GM23248 (cell line): Measurements from ENCODE around the gene PPFIBP1. TPM values are rescaled to one million over a fixed set of nuclear protein-coding genes. Genes with fewer than 3 reads are reported as not detected.

Experiments used
- DNase-seq: peaks from one replicate; pipeline ENCODE4 v3.0.0-alpha.2; 2015
- H2AFZ ChIP-seq: fragments of 200-600 bp; sonication (generic); 2 replicates; pipeline ENCODE4 v1.6.1; 2016; ENCODE audit warnings: antibody characterized with exemption
- H3F3A ChIP-seq: fragments of 200-600 bp; sonication (generic); 2 replicates; pipeline ENCODE4 v1.6.1; 2016; ENCODE audit warnings: mild to moderate bottlenecking, antibody characterized with exemption, mixed run types; ENCODE audit not compliant: insufficient read depth
- H3K27ac ChIP-seq: fragments of 200-600 bp; sonication (generic); 2 replicates; pipeline ENCODE4 v1.5.1; 2016; ENCODE audit warnings: mild to moderate bottlenecking
- H3K27me3 ChIP-seq: fragments of 200-600 bp; sonication (generic); replicated peaks from 2 replicates; pipeline ENCODE4 v1.6.1; 2016; ENCODE audit warnings: mild to moderate bottlenecking; ENCODE audit not compliant: insufficient read depth
- H3K36me3 ChIP-seq: fragments of 200-600 bp; sonication (generic); 2 replicates; pipeline ENCODE4 v1.6.1; 2016; ENCODE audit warnings: low read depth, mild to moderate bottlenecking
- H3K4me1 ChIP-seq: fragments of 200-600 bp; sonication (generic); 2 replicates; pipeline ENCODE4 v1.6.1; 2016; ENCODE audit warnings: mild to moderate bottlenecking; ENCODE audit not compliant: insufficient read depth
- H3K4me2 ChIP-seq: fragments of 200-600 bp; sonication (generic); one replicate; pipeline ENCODE4 v1.6.1; 2016; ENCODE audit warnings: mild to moderate bottlenecking; ENCODE audit not compliant: unreplicated experiment
- H3K4me3 ChIP-seq: fragments of 200-600 bp; sonication (generic); 2 replicates; pipeline ENCODE4 v1.5.1; 2016; ENCODE audit warnings: mild to moderate bottlenecking
- H3K79me2 ChIP-seq: fragments of 200-600 bp; sonication (generic); 2 replicates; pipeline ENCODE4 v1.6.1; 2016; ENCODE audit warnings: mild to moderate bottlenecking; ENCODE audit not compliant: insufficient read depth
- H3K9ac ChIP-seq: fragments of 200-600 bp; sonication (generic); 2 replicates; pipeline ENCODE4 v1.6.1; 2016; ENCODE audit warnings: mild to moderate bottlenecking
- H3K9me2 ChIP-seq: fragments of 200-600 bp; sonication (generic); 2 replicates; pipeline ENCODE4 v1.6.1; 2016; ENCODE audit warnings: mixed run types, mild to moderate bottlenecking, moderate library complexity; ENCODE audit not compliant: insufficient read depth
- H3K9me3 ChIP-seq: fragments of 200-600 bp; sonication (generic); one replicate; pipeline ENCODE4 v1.6.1; 2017; ENCODE audit warnings: low read depth
- H4K20me1 ChIP-seq: fragments of 200-600 bp; sonication (generic); 2 replicates; pipeline ENCODE4 v1.6.0; 2016; ENCODE audit not compliant: insufficient read depth
- EZH2 ChIP-seq: fragments of 200-600 bp; sonication (generic); IDR thresholded peaks from 2 replicates; pipeline ENCODE4 v1.6.1; 2018; ENCODE audit warnings: antibody characterized with exemption, mild to moderate bottlenecking; ENCODE audit not compliant: insufficient read depth, poor library complexity, severe bottlenecking
- EZH2phosphoT487 ChIP-seq: fragments of 200-600 bp; sonication (generic); IDR thresholded peaks from 2 replicates; pipeline ENCODE4 v1.6.1; 2018; ENCODE audit warnings: antibody characterized with exemption, moderate library complexity, mild to moderate bottlenecking, low read depth; ENCODE audit not compliant: insufficient read depth
- whole genome bisulfite sequencing, 2 experiments: methylation state at CpG; one replicate each; pipeline ENCODE4 v1.1.6; 2015 to 2017; ENCODE audit warnings: low lambda C conversion rate in 2 of 2, low coverage in 1 of 2; ENCODE audit errors: missing lambda C conversion rate in 2 of 2; 5-methylcytosine and 5-hydroxymethylcytosine counted together
- in situ Hi-C: fragments of 300-500 bp; cut with MboI; formaldehyde crosslinking; loops from 2 replicates; pipeline ENCODE4 v1.15.0; 2020
- polyA plus RNA-seq: library from polyadenylated mRNA; unstranded; fragments of >200 nt; fragmentation: Nextera tagmentation; extraction: Ambion mirVana; gene quantifications from 2 replicates; pipeline ENCODE4 v1.2.1, GENCODE V29; 2016
- total RNA-seq: library from RNA; depleted of rRNA; stranded (reverse); fragments of >200 nt; shearing (Covaris generic); gene quantifications from 2 replicates; pipeline ENCODE4 v1.2.3, GENCODE V29; 2014

Gene PPFIBP1
- total and polyA plus RNA-seq, 2 experiments from 2014 or later: 86.0 to 101 TPM

DNA sequence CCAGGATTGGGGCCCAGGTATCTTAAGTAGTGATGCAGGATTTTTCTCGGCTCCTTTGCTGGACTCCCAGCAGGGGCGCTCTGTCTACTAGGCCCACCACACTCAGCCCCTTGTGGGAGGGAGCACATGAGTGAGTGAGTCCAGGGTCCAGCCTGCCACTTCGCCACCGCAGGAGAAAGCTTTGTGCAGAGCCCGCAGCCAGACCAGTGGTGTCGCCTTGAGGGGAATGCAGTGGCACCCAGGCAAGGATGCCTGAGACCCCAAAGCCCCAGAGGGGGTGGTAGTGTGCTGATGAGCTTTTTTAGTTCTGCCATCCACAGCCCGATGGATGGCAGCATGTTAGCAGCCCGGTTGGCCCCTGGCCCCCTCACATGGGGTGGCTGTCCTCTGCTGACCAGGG lies 181.3 kb downstream of the PPFIBP1 start:
- Histone ChIP-seq H3K4me3 (no peak overlapping the region), H4K20me1 (no peaks in the 10 kb centered on the region), H3K4me1 (peaks cover 9% of the 10 kb centered on the region), H2AFZ (no peak overlapping the region), H3K9me3 (no peaks in the 10 kb centered on the region), H3K36me3 (no peaks in the 10 kb centered on the region), H3K9me2 (no peaks in the 10 kb centered on the region), H3K4me2 (no peak overlapping the region), H3F3A (peaks cover 43% of the 10 kb centered on the region), H3K27me3 (no peaks in the 10 kb centered on the region), H3K9ac (no peak overlapping the region), H3K79me2 (no peaks in the 10 kb centered on the region), H3K27ac (no peak overlapping the region)
- TF ChIP-seq EZH2 (no peak), EZH2phosphoT487 (no peak)
- in situ Hi-C loops: no loop called here
- WGBS, 2 experiments: 97% methylated on average over 7 to 8 of the region's 8 CpGs
- no peak for DNase-seq

DNA sequence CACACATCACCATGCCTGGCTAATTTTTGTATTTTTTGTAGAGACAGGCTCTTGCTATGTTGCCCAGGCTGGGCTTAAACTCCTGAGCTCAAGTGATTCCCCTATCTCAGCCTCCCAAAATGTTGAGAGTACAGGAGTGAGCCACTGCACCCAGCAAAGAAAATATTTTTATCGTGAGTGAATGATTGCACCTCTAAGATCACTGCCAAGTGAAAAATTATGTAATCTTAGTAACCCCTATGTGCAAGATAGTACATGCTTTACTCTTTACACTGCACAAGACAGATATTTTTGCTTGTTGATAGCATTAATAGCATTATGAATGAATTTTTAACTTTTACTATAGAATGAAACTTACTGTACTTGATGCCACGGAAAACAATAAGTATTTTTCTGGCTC lies 183.2 kb downstream of the PPFIBP1 start:
- Histone ChIP-seq H4K20me1 (no peaks in the 10 kb centered on the region; the same call in 1 of the 2 replicates), H2AFZ (no peak overlapping the region), H3K9ac (no peak overlapping the region), H3K4me1 (peaks cover 15% of the 10 kb centered on the region), H3K9me2 (no peaks in the 10 kb centered on the region), H3K36me3 (no peaks in the 10 kb centered on the region), H3K4me3 (no peak overlapping the region), H3K27ac (no peak overlapping the region), H3K9me3 (no peaks in the 10 kb centered on the region), H3K27me3 (no peaks in the 10 kb centered on the region), H3K79me2 (peaks cover 15% of the 10 kb centered on the region), H3K4me2 (no peak overlapping the region), H3F3A (peaks cover 34% of the 10 kb centered on the region)
- no peak for TF ChIP-seq EZH2
- no peak for TF ChIP-seq EZH2phosphoT487
- DNase-seq: no peak
- in situ Hi-C loops: no loop called here
- WGBS, 2 experiments: 95% methylated on average over 2 of the region's 2 CpGs

DNA sequence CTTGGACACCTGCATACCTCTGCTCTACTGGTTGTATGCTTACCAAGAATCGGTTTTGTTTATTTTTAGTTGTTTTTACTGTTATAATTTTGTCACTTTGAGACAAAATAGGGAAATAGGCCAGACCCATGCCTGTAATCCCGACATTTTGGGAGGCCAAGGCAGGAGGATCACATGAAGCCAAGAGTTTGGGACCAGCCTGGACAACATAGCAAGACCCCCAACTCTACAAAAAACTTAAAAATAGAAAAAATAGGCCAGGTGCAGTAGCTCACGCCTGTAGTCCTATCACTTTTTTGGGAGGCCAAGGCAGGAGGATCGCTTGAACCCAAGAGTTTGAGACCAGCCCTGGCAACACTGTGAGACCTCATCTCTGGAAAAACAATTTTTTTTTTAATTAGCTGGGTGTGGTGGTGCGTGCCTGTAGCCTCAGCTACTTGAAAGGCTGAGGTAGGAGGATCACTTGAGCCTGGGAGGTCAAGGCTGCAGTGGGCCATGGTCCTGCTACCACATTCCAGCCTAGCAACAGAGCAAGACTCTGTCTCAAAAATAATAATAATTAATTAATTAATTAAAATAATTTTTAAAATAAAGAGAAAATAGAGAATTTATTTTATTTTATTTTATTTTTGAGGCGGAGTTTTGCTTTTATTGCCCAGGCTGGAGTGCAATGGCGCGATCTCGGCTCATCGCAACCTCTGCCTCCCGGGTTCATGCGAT lies 185.4 kb downstream of the PPFIBP1 start:
- peak overlapping the region; percentile 99 for H3K4me2 ChIP-seq
- H3K9ac ChIP-seq: peak overlapping the region; percentile 97
- H3K79me2 ChIP-seq: peaks cover 37% of the 10 kb centered on the region
- H3K36me3 ChIP-seq: no peaks in the 10 kb centered on the region
- no peaks in the 10 kb centered on the region for H3K27me3 ChIP-seq
- H3K4me1 ChIP-seq: peaks cover 6% of the 10 kb centered on the region; the same call in 1 of the 2 replicates
- H3K4me3 ChIP-seq: peak overlapping the region; percentile 98
- H3F3A ChIP-seq: peaks cover 19% of the 10 kb centered on the region
- no peaks in the 10 kb centered on the region for H3K9me3 ChIP-seq
- H3K27ac ChIP-seq: peak overlapping the region; percentile 94
- peak overlapping the region; percentile 95 for H2AFZ ChIP-seq
- WGBS, 2 experiments: 91 to 94% methylated on average over 12 of the region's 12 CpGs
- no peaks in the 10 kb centered on the region for H3K9me2 ChIP-seq
- TF ChIP-seq EZH2: no peak
- no peak for TF ChIP-seq EZH2phosphoT487
- no peaks in the 10 kb centered on the region; the same call in 1 of the 2 replicates for H4K20me1 ChIP-seq
- in situ Hi-C loops: no loop called here
- DNase-seq: no peak

DNA sequence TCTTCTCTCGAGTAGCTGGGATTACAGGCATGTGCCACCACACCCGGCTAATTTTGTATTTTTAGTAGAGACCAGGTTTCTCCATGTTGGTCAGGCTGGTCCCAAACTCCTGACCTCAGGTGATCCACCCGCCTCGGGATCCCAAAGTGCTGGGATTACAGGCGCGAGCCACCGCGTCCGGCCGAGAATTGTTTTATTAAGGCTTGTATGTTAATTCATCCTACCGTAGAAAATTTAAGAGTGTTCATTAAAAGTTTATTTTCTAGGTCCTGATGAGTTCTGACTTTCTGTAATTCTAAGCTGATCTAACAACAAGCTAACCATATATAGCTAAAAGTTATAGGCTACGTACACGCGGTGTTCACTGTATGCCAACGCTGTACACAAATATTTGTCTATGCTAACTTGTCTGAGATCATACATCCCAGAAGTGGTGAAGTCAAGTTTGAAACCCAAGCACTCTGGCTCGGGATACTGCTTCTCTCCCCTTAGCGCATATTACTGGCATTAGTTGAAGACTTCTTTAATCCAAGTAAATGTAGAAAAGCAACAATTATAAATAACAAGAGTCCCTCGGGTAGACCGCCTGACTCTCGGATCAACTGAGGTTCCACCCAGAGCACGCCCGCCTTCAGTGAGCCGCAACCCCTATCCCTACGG lies 186.1 kb downstream of the PPFIBP1 start:
- Histone ChIP-seq H3K4me3 (peak overlapping the region; percentile 98), H3K9me3 (no peaks in the 10 kb centered on the region), H3K79me2 (peaks cover 44% of the 10 kb centered on the region), H3K9me2 (no peaks in the 10 kb centered on the region), H2AFZ (peak overlapping the region; percentile 95), H3K4me2 (peak overlapping the region; percentile 99), H3K27ac (peak overlapping the region; percentile 94), H3K36me3 (no peaks in the 10 kb centered on the region), H3K27me3 (no peaks in the 10 kb centered on the region), H3K4me1 (peaks cover 6% of the 10 kb centered on the region; the same call in 1 of the 2 replicates), H3F3A (peaks cover 18% of the 10 kb centered on the region; the same call in 1 of the 2 replicates), H4K20me1 (no peaks in the 10 kb centered on the region; the same call in 1 of the 2 replicates), H3K9ac (peak overlapping the region; percentile 97)
- no peak for TF ChIP-seq EZH2
- TF ChIP-seq EZH2phosphoT487: no peak
- in situ Hi-C loops: no loop called here
- peak; percentile 73 for DNase-seq
- WGBS, 2 experiments: 20% methylated on average over 24 of the region's 24 CpGs
